Astrocyte (in vitro differentiated cells and primary cell): ENCODE results near the gene RUNX3. TPM values are rescaled to one million over a fixed set of nuclear protein-coding genes. Genes with fewer than 3 reads are reported as not detected.

Source experiments
- DNase-seq: peaks from one replicate; pipeline ENCODE4 v3.0.0-alpha.2; 2010; ENCODE audit warnings: low read depth
- FAIRE-seq: peaks from 2 replicates; lab custom pipeline; 2011; peaks lifted over from hg19 to GRCh38; lab: Jason Lieb, UNC
- H2AFZ ChIP-seq: 2 replicates; pipeline ENCODE4 v1.6.0; 2012; ENCODE audit warnings: low read depth, low read length, inconsistent platforms
- H3K27ac ChIP-seq: 2 replicates; pipeline ENCODE4 v1.5.1; 2011; ENCODE audit warnings: low read depth, low read length, inconsistent platforms
- H3K27me3 ChIP-seq: 2 replicates; pipeline ENCODE4 v1.6.0; 2011; ENCODE audit warnings: low read length, inconsistent platforms; ENCODE audit not compliant: insufficient read depth
- H3K36me3 ChIP-seq: 2 replicates; pipeline ENCODE4 v1.5.1; 2011; ENCODE audit warnings: low read length, inconsistent platforms; ENCODE audit not compliant: insufficient read depth
- H3K4me1 ChIP-seq: 2 replicates; pipeline ENCODE4 v1.5.1; 2011; ENCODE audit warnings: low read length, inconsistent platforms; ENCODE audit not compliant: insufficient read depth
- H3K4me2 ChIP-seq: 2 replicates; pipeline ENCODE4 v1.6.0; 2012; ENCODE audit warnings: low read length, inconsistent platforms
- H3K4me3 ChIP-seq: 2 replicates; pipeline ENCODE4 v1.5.1; 2011; ENCODE audit warnings: low read depth, mild to moderate bottlenecking, low read length, inconsistent platforms; ENCODE audit not compliant: insufficient read depth
- H3K79me2 ChIP-seq: 2 replicates; pipeline ENCODE4 v1.6.0; 2012; ENCODE audit warnings: mild to moderate bottlenecking, low read length, inconsistent platforms; ENCODE audit not compliant: insufficient read depth
- H3K9ac ChIP-seq: 2 replicates; pipeline ENCODE4 v1.6.0; 2012; ENCODE audit warnings: mild to moderate bottlenecking, low read length, inconsistent platforms
- H3K9me3 ChIP-seq: 2 replicates; pipeline ENCODE4 v1.5.1; 2012; ENCODE audit warnings: low read depth, mild to moderate bottlenecking, low read length, inconsistent platforms; ENCODE audit not compliant: insufficient read depth
- H4K20me1 ChIP-seq: 2 replicates; pipeline ENCODE4 v1.6.0; 2012; ENCODE audit warnings: low read length, inconsistent platforms; ENCODE audit not compliant: insufficient read depth
- H3K27ac Mint-ChIP-seq: one replicate; pipeline ENCODE4 v1.8.0; 2021; ENCODE audit warnings: mild to moderate bottlenecking, mixed read lengths; ENCODE audit not compliant: unreplicated experiment
- H3K27me3 Mint-ChIP-seq: one replicate; pipeline ENCODE4 v1.8.0; 2021; ENCODE audit warnings: low read depth, mixed read lengths; ENCODE audit not compliant: unreplicated experiment
- H3K36me3 Mint-ChIP-seq: one replicate; pipeline ENCODE4 v1.8.0; 2021; ENCODE audit warnings: low read depth, mixed read lengths; ENCODE audit not compliant: unreplicated experiment
- H3K4me1 Mint-ChIP-seq: one replicate; pipeline ENCODE4 v1.8.0; 2021; ENCODE audit warnings: low read depth, mixed read lengths; ENCODE audit not compliant: unreplicated experiment
- H3K4me3 Mint-ChIP-seq: one replicate; pipeline ENCODE4 v1.8.0; 2021; ENCODE audit warnings: mild to moderate bottlenecking, moderate library complexity, mixed read lengths; ENCODE audit not compliant: unreplicated experiment
- H3K9me3 Mint-ChIP-seq: one replicate; pipeline ENCODE4 v1.8.0; 2021; ENCODE audit warnings: mild to moderate bottlenecking, mixed read lengths; ENCODE audit not compliant: unreplicated experiment
- CTCF ChIP-seq: IDR thresholded peaks from 2 replicates; pipeline ENCODE4 v1.5.1; 2011; ENCODE audit warnings: low read depth, mild to moderate bottlenecking, inconsistent platforms, low read length, moderate library complexity; ENCODE audit not compliant: insufficient read depth
- EZH2 ChIP-seq: IDR thresholded peaks from 2 replicates; pipeline ENCODE4 v1.6.1; 2012; ENCODE audit warnings: mild to moderate bottlenecking, low read length, inconsistent platforms; ENCODE audit not compliant: insufficient read depth
- total RNA-seq: library from RNA; stranded (reverse); gene quantifications from 2 replicates; pipeline ENCODE4 v1.2.1, GENCODE V29; 2021

Gene RUNX3
- total RNA-seq, 1 donor from 2014 or later, result 2.5 TPM

- Mint-ChIP-seq H3K27ac (peak overlapping the region; percentile 7), H3K36me3 (no peaks in the 10 kb centered on the region), H3K4me1 (no peaks in the 10 kb centered on the region), H3K4me3 (no peak overlapping the region), H3K9me3 (peaks cover 1% of the 10 kb centered on the region), H3K27me3 (peaks cover 59% of the 10 kb centered on the region)
- Histone ChIP-seq H3K9ac (no peak overlapping the region), H3K9me3 (no peaks in the 10 kb centered on the region), H4K20me1 (no peaks in the 10 kb centered on the region), H3K4me1 (no peaks in the 10 kb centered on the region), H3K36me3 (no peaks in the 10 kb centered on the region), H2AFZ (no peak overlapping the region), H3K4me2 (no peak overlapping the region), H3K27ac (no peak overlapping the region), H3K79me2 (no peaks in the 10 kb centered on the region), H3K4me3 (no peak overlapping the region), H3K27me3 (peaks cover 6% of the 10 kb centered on the region)
- FAIRE-seq (no peak), DNase-seq (no peak)
- TF ChIP-seq EZH2 (no peak), CTCF (no peak)
Measured at GRCh38 chr1:24940231-24940630, 10.2 kb upstream of the RUNX3 start.

- H3K36me3 Mint-ChIP-seq, result no peaks in the 10 kb centered on the region
- no peaks in the 10 kb centered on the region for H3K9me3 Mint-ChIP-seq
- no peak overlapping the region for H3K9ac ChIP-seq
- no peak overlapping the region for H3K27ac Mint-ChIP-seq
- no peaks in the 10 kb centered on the region for H4K20me1 ChIP-seq
- H3K4me3 ChIP-seq, result no peak overlapping the region
- no peak for FAIRE-seq
- peaks cover 61% of the 10 kb centered on the region for H3K27me3 Mint-ChIP-seq
- H3K4me1 Mint-ChIP-seq, result no peaks in the 10 kb centered on the region
- H3K4me3 Mint-ChIP-seq, result no peak overlapping the region
- H3K27me3 ChIP-seq, result peaks cover 9% of the 10 kb centered on the region
- H3K36me3 ChIP-seq, result no peaks in the 10 kb centered on the region
- DNase-seq, result no peak
- no peak for TF ChIP-seq EZH2
- no peak for TF ChIP-seq CTCF
- H2AFZ ChIP-seq, result no peak overlapping the region
- H3K27ac ChIP-seq, result no peak overlapping the region
- H3K4me1 ChIP-seq, result no peaks in the 10 kb centered on the region
- no peaks in the 10 kb centered on the region for H3K79me2 ChIP-seq
- H3K4me2 ChIP-seq, result no peak overlapping the region
- no peaks in the 10 kb centered on the region for H3K9me3 ChIP-seq
Measured at GRCh38 chr1:24939675-24940193, 9.7 kb upstream of the RUNX3 start.

GRCh38 chr1:24939040-24939674 lies 9.1 kb upstream of the RUNX3 start:
- no peak for DNase-seq
- Histone ChIP-seq H3K4me3 (no peak overlapping the region), H3K4me1 (no peaks in the 10 kb centered on the region), H3K27ac (no peak overlapping the region), H3K4me2 (no peak overlapping the region), H3K9me3 (no peaks in the 10 kb centered on the region), H2AFZ (no peak overlapping the region), H3K27me3 (peaks cover 15% of the 10 kb centered on the region), H3K36me3 (no peaks in the 10 kb centered on the region), H4K20me1 (no peaks in the 10 kb centered on the region), H3K9ac (no peak overlapping the region), H3K79me2 (no peaks in the 10 kb centered on the region)
- H3K36me3 Mint-ChIP-seq, result no peaks in the 10 kb centered on the region
- H3K4me3 Mint-ChIP-seq, result no peak overlapping the region
- no peaks in the 10 kb centered on the region for H3K9me3 Mint-ChIP-seq
- peaks cover 65% of the 10 kb centered on the region for H3K27me3 Mint-ChIP-seq
- no peak for FAIRE-seq
- H3K27ac Mint-ChIP-seq, result no peak overlapping the region
- H3K4me1 Mint-ChIP-seq, result no peaks in the 10 kb centered on the region
- TF ChIP-seq CTCF (no peak), EZH2 (no peak)
